Measurements from ENCODE around the gene ZCCHC7.

ZCCHC7 gene

DNA sequence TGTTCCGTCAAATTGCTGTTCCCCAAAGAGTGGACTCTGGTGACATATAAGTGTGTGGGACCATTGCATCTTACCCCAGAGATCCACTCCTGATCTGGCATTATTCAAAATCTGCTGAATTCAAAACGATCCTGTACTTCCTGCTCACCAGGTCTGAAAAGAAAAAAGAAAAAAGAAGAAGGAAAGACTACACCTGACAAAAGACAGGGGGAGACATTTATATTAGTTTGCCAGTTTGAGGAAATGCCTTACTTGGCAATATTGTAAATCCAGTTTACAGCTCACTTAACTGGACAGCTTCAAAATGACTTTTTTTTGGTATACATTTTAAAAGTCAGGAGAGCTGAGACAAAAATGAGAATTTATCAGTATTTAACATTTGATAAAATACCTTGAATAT lies 287.1 kb downstream of the ZCCHC7 start:
- Histone ChIP-seq H3K4me2 (ENCODE audit: low read depth, low read length, poor library complexity, severe bottlenecking) (no peak overlapping the region), H3F3A (ENCODE audit: low read depth) (no peaks in the 10 kb centered on the region), H3K4me3 (ENCODE audit: low read length, poor library complexity, severe bottlenecking) (no peak overlapping the region), H3K79me2 (ENCODE audit: insufficient read depth, low read length) (no peaks in the 10 kb centered on the region), H2AFZ (ENCODE audit: low read length) (peak overlapping the region; percentile 56; the same call in 1 of the 2 replicates), H4K20me1 (ENCODE audit: insufficient read depth, low read length, poor library complexity, severe bottlenecking) (no peaks in the 10 kb centered on the region), H3K27me3 (ENCODE audit: insufficient read depth, low read length, poor library complexity, severe bottlenecking) (no peaks in the 10 kb centered on the region), H3K9me2 (replicated peaks; ENCODE audit: low read depth, low read length) (no peaks in the 10 kb centered on the region), H3K4me1 (ENCODE audit: insufficient read depth, low read length, poor library complexity, severe bottlenecking) (peaks cover 16% of the 10 kb centered on the region), H3K9me3 (ENCODE audit: insufficient read depth, low read depth, low read length) (no peaks in the 10 kb centered on the region), H3K36me3 (ENCODE audit: insufficient read depth, low read length) (no peaks in the 10 kb centered on the region), H3K9ac (ENCODE audit: low read depth, low read length, poor library complexity, severe bottlenecking) (no peak overlapping the region)
- TF ChIP-seq, protein P1, sequence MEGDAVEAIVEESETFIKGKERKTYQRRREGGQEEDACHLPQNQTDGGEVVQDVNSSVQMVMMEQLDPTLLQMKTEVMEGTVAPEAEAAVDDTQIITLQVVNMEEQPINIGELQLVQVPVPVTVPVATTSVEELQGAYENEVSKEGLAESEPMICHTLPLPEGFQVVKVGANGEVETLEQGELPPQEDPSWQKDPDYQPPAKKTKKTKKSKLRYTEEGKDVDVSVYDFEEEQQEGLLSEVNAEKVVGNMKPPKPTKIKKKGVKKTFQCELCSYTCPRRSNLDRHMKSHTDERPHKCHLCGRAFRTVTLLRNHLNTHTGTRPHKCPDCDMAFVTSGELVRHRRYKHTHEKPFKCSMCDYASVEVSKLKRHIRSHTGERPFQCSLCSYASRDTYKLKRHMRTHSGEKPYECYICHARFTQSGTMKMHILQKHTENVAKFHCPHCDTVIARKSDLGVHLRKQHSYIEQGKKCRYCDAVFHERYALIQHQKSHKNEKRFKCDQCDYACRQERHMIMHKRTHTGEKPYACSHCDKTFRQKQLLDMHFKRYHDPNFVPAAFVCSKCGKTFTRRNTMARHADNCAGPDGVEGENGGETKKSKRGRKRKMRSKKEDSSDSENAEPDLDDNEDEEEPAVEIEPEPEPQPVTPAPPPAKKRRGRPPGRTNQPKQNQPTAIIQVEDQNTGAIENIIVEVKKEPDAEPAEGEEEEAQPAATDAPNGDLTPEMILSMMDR (conservative IDR thresholded peaks at IDR 0.05; ENCODE audit: low read length): peak; percentile 66
- TF ChIP-seq EZH2phosphoT487 (IDR thresholded peaks at IDR 0.05; ENCODE audit: borderline replicate concordance): no peak

Data from Loucy (cell line).